Cardiac muscle cell (in vitro differentiated cells and primary cell): ENCODE results near the gene C2. TPM values are rescaled to one million over a fixed set of nuclear protein-coding genes. Genes with fewer than 3 reads are reported as not detected.
"Not testable (repeated sequence)": the region's sequence is repeated elsewhere in the genome, so short reads cannot be mapped to it uniquely, and the experiment has no call there.

Source experiments
- DNase-seq, 2 donors: peaks; one replicate each; pipeline versions ENCODE4 v3.0.0 to v3.0.0-alpha.2; 2010 to 2017; ENCODE audit warnings: low read depth in 1 of 2, low spot score in 1 of 2
- H3K27ac ChIP-seq: fragments of 200-600 bp; sonication (generic); 2 replicates; pipeline ENCODE4 v1.5.1; 2016
- H3K27me3 ChIP-seq: fragments of 200-600 bp; sonication (generic); 2 replicates; pipeline ENCODE4 v1.6.0; 2016; ENCODE audit warnings: control low read depth
- H3K36me3 ChIP-seq: fragments of 200-600 bp; sonication (generic); 2 replicates; pipeline ENCODE4 v1.5.1; 2016; ENCODE audit warnings: control low read depth
- H3K4me1 ChIP-seq: fragments of 200-600 bp; sonication (generic); 2 replicates; pipeline ENCODE4 v1.8.1; 2017; ENCODE audit warnings: low read depth, mild to moderate bottlenecking, mixed run types
- H3K4me3 ChIP-seq: fragments of 200-600 bp; sonication (generic); 2 replicates; pipeline ENCODE4 v1.5.1; 2016; ENCODE audit warnings: mild to moderate bottlenecking
- H3K9me3 ChIP-seq: fragments of 200-600 bp; sonication (generic); 2 replicates; pipeline ENCODE4 v1.5.1; 2017; ENCODE audit warnings: low read depth, mild to moderate bottlenecking, control low read depth
- CTCF ChIP-seq: IDR thresholded peaks from 2 replicates; pipeline ENCODE4 v1.5.1; 2012; ENCODE audit warnings: low read depth, mild to moderate bottlenecking, low read length
- polyA plus RNA-seq: library from polyadenylated mRNA; unstranded; fragments of >200 nt; fragmentation: Nextera tagmentation; extraction: Ambion mirVana; gene quantifications from 2 replicates; pipeline ENCODE4 v1.2.1, GENCODE V29; 2016
- total RNA-seq: library from RNA; depleted of rRNA; stranded (reverse); fragments of >200 nt; gene quantifications from 2 replicates; pipeline ENCODE4 v1.2.3, GENCODE V29; 2016

Gene C2
- total and polyA plus RNA-seq, 2 experiments from 2014 or later, result 0.48 to 1.9 TPM

GRCh38 chr6:31971993-31972708 lies 44.6 kb downstream of the C2 start, which contains the start of gene DXO:
Gene DXO (minus strand): TSS chr6:31972138. CDS start chr6:31971675, 463 bp downstream.
- peak within 1 kb of the TSS; percentile 67 for H3K4me3 ChIP-seq
- peaks cover 5% of the 10 kb centered on the region for H3K4me1 ChIP-seq
- DNase-seq, result peak; percentile 99 to 100
- no peaks in the 10 kb centered on the region for H3K9me3 ChIP-seq
- H3K36me3 ChIP-seq, result peaks cover 4% of the 10 kb centered on the region
- no peak for TF ChIP-seq CTCF
- H3K27ac ChIP-seq, result peak within 1 kb of the TSS; percentile 87
- no peaks in the 10 kb centered on the region for H3K27me3 ChIP-seq

GRCh38 chr6:31972709-31973350 lies 45.3 kb downstream of the C2 start:
- Histone ChIP-seq H3K4me1 (peaks cover 5% of the 10 kb centered on the region), H3K27ac (peak overlapping the region; percentile 87), H3K9me3 (no peaks in the 10 kb centered on the region), H3K4me3 (peak overlapping the region; percentile 67), H3K36me3 (peaks cover under 1% of the 10 kb centered on the region), H3K27me3 (no peaks in the 10 kb centered on the region)
- TF ChIP-seq CTCF, result no peak
- DNase-seq, result peak in 1 of 2 donors; percentile 53

- not testable (repeated sequence) for H3K27ac ChIP-seq, H3K36me3 ChIP-seq, DNase-seq, H3K9me3 ChIP-seq, H3K27me3 ChIP-seq, H3K4me1 ChIP-seq, H3K4me3 ChIP-seq
Observed at GRCh38 chr6:31976065-31976464, 48.5 kb downstream of the C2 start.

- TF ChIP-seq CTCF, result no peak
- Histone ChIP-seq H3K9me3 (no peaks in the 10 kb centered on the region), H3K4me1 (peaks cover 4% of the 10 kb centered on the region), H3K27ac (no peak overlapping the region), H3K4me3 (no peak overlapping the region), H3K36me3 (peaks cover 4% of the 10 kb centered on the region), H3K27me3 (no peaks in the 10 kb centered on the region)
- no peak for DNase-seq
Observed at GRCh38 chr6:31977816-31978431, 50.4 kb downstream of the C2 start.

- Histone ChIP-seq H3K27me3 (no peaks in the 10 kb centered on the region), H3K27ac (no peak overlapping the region), H3K36me3 (peaks cover 4% of the 10 kb centered on the region), H3K4me1 (no peaks in the 10 kb centered on the region), H3K4me3 (no peak overlapping the region), H3K9me3 (no peaks in the 10 kb centered on the region)
- DNase-seq, result no peak
- TF ChIP-seq CTCF, result no peak
Observed at GRCh38 chr6:31978831-31979230, 51.3 kb downstream of the C2 start.
